Eye (tissue), 1 donor: ENCODE data around the gene ARSB.
A peak's percentile ranks its signal among the peaks of the same experiment; 100 is the strongest.
"Not testable (repeated sequence)": the region's sequence is repeated elsewhere in the genome, so short reads cannot be mapped to it uniquely, and the experiment has no call there.

Source experiments
- DNase-seq: peaks from one replicate; pipeline ENCODE4 v3.0.0-alpha.2; 2015

The ARSB gene

DNA sequence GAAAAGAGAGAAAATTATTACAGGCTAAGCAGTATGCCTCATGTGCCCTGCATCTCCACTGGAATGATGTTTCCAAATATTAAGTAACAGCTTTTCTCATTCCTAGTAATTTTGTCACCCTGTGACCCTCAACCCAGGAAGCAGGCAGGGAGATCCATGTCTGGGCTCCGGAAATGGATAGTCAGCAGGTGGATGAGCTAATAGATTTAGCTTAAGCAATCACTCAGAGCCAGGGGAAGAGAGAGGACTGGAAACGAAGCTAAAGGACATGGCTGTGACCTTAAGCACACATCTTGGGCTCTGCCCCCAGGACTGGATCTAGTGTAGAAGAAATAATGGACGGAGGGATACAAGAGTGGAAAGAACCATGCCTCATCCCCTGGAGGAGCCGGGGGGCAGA lies 89.5 kb downstream of the ARSB start:
- DNase-seq = no peak

DNA sequence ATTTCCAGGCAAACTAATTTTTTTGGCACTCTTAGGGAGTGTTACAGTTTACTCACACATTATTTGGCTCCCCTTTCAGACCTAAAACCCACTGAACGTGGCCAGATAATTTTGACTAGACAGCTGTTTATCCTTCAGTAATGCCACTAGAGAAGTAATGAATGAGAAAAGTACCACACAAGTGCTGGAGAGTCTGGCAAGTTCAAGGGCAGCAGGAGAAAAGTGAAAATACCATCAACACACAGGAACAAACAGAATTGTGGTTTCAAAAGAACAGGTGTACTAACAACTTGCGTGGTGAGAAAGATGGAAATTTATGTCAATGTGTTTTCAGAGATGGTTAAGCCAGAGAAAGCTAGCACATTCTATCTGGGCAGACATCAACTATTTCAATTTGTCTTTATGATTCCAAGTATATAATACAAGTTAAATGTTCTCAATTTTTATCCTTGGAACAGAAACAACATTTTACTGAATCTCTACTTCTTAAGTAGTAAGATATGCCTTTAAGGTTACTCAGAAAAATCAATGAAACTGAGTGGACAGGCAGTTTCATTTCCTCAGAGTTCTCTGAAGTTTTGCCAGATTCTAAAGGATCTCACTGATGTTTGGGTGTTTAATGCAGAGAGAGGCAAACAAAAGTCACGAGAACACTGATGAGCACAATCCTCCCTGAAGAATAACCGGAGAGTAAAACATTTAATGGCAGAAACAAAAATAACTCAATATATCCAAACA lies 91.0 kb downstream of the ARSB start:
- no peak for DNase-seq

DNA sequence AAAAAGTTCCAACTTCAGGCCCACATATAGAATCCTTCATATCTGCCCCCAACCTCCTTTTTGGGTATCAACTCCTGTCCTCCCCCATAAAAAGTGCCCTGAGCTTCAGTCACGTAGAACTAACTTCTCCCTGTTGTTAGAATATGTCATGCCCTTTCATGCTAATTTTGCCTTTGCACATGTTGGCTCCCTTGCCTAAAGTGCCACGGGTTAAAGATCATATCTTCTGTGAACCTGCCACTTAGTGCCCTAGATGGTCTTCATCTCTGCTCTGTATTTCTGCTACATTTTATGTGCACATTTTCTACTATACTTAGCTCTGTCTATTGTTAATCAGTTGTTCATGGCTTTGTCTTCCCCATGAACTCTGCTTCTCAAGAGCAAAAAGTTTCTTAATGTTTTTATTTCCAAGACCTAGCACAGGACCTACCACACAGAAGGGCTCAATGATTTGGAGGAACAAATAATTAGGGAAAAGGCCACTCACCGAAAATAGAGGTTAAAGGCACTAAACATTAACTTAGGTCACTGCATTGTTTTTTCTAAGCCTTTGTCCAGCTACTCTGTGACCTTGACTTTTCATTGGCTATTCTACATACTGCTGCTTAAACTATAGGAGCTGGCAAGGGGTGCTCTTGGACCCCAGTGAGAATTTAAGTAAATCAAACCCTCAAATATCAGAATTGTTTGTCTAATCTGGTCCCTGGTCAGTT lies 94.3 kb downstream of the ARSB start:
- DNase-seq = no peak

DNA sequence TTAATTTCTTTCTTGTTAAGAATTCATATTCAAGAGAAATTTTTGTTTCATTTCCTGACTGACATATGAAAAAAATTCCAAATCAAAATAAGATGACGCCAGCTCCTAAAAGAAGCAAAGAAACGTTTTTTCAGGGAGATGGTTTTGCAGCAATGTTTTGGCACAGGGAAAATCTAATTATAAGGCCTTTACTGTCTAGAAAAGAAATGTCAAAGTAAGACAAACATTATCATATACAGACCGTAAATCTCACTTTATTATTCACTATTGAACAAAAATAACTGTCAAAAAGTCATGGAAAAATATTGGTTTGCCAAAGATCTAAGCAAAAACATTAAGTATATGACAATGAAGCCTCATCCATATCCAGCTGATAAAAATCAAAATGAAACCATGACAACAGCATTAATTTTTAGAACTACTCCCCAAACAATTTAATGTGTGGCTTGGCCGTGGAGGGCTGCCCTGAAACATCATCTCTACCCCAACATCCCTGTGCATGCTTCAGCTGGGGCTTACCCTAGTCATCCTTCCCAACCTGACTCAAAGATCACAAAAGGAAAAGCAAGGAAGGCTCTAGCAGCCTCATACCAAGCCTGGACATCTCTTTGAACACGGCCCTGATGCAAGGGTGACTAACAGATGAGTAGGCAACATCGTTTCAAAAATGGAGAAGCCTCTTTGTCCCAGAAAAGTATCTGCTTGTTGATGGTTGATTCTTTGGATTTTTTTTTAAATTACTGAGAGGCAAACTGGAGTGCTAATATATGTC lies 95.6 kb downstream of the ARSB start:
- peak; percentile 56 for DNase-seq

DNA sequence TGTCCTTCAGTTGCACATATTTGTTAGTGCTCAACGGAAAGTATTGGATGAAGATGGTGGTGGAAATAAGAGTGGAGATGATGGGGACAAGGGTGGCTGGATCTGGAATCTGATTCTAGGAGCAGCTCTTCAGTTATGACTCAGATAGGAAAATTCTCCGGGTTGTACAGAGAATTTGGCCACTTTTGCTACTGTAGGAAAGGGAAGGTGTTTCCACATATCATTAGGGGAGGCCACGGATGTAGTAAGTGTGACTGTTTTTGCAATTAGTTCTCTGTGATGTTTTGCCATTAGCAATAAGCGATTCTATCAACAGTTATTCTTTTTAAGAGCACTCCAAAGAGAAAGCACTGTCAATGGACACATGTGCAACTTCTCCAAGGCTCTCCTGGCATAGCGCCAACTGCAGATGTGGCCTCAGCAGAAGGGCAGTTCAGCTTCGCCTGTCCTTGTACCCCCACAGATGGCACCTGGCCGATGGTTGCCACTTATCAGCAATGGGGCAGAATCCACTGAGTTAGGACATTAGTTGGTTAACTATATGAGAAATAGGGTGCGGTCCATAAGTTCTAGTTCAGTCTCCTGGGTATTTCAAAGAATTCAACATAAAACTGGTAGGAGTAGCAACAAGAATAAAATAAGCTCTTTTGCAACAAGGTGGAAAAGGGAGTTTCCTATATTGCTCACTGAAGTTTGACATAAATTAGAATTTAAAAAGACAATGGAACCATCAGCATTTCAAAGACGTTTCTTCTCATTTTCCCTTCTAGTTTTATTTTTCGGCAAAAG lies 96.3 kb downstream of the ARSB start:
- no peak for DNase-seq

DNA sequence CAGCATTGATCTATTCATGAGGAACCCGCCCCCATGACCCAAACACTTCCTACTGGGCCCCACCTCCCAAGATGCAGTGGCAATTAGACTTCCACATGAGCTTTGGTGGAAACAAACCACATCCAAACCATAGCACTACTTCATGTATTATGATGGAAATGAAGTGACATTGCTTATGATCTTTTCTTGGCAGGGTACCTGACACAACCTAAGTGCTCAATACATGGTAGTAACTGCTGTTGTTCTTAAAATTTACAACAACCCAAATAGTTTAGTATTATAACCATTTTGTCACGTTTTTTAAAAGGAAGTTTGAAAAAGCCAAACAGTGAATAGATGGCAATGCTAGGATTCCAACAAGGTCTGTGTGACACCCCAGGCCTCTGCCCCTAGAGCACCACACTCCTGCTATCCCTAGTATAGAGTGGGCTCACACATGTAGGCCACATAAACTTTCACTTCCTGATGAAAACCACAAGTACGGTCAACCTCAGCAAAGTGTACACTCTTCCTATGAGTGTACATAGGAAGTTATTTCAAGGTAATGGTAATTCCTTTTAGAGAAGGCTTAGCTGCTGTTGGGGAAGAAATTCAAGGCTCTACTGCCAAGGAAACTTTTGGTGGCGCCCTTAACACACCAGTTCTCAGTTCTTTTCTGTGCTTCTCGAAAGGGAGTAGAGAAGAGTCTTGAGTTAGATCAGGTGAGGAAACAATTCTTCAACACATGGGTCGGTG lies 97.6 kb downstream of the ARSB start:
- DNase-seq = no peak

DNA sequence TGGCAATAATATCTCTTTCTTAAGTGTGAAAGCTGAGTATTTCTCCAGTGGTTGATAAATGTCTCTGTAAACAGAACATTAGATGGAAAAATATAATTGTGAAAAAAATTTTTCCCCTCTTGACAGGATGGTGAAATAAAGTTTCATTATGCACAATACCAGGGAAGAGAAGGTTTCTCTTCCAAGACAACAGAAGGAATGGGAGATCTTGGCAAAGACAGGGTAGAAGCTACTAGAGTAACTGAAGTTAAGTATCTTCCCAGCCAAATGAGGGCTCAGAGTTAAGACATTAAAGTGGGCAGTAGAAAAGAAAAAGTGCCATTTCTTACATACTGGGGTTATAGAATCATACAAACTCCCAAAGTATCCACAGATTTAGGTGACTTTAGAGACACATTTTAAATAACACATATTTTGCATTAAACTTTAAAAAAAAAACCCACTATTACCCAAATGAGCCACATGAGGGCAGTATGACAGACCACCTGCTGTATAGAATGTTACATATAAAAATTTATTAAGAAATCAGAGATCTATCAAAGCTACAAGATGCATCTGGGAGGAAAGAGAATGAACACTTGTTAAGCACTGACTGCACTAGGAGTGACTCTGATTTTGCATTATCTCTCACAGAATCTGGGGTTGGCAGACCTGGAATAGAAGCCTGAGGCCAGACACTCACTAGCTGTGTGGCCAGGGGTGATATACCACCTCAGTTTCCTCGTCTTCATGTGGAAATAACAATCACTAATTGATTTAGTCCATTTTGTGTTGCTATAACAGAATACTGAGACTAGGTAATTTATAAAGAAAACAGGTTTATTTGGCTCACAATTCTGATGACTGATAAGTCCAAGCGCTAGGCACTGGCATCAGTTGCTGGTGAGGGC lies 98.5 kb downstream of the ARSB start:
- no peak for DNase-seq

DNA sequence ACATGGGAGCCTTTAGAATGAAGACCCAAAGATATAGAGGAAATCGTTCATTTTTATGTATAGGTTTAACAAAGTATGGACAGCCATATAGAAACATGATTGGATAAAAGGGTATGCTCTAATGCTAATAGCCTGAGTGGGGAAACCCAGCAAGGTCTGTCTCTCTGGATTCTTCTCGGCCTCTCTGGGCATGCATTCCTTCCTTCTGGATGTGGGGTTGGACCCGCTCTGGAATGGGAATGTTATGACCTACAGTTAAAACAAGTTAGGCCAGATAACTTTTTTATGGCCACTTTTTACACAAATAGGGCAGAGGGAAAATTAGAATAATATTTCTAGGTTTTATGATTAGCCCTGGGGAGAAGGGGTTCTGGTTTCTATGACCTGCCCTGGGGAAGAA lies 103.2 kb downstream of the ARSB start:
- no peak for DNase-seq

DNA sequence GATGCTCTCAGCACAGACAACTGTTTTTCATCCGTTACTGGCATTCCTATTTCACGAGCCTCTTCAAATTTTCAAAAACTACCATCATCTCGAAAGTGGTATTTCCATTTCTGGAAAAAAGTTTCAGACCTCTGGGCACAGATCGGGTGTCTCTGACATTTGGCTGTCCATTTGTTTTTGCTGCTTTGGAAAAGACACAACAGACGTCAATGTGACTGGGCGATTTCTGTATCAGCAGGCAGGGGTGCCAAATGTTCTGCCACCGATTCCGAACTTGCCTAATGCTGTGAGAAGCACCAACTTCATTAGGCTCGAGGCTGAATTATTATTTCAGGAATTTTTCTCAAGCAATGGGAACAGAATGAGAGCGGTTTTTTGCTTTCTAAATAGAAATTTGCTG lies 105.6 kb downstream of the ARSB start:
- no peak for DNase-seq

DNA sequence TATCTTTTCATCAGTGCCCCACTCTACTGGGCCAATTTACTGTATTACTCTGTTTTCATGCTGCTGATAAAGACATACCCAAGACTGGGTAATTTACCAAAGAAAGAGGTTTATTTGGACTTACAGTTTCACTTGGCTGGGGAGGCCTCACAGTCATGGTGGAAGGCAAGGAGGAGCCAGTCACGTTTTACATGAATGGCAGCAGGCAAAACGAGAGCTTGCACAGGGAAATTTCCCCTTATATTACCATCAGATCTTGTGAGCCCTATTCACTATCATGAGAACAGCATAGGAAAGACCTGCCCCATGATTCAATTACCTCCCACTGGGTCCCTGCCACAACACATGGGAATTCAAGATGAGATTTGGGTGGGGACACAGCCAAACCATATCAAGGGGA lies 119.0 kb downstream of the ARSB start:
- DNase-seq = not testable (repeated sequence)

DNA sequence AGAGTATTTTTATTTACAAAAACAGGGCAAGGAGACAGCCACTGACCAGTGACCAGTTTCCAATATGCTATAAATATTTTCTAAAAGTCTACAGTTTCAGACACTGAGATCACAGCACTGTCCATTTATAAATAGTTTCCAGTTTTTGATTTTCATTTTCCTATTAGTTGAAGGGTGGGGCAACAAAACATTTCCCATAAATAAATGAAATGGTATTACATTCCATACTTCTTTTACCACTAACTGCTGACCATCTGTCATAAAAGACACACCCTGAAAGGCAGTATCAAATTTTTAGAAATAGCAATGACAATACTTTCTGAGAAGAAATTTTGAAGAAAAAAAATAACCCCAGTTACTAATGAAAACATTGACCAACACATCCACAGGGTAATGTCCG lies 126.7 kb downstream of the ARSB start:
- no peak for DNase-seq

DNA sequence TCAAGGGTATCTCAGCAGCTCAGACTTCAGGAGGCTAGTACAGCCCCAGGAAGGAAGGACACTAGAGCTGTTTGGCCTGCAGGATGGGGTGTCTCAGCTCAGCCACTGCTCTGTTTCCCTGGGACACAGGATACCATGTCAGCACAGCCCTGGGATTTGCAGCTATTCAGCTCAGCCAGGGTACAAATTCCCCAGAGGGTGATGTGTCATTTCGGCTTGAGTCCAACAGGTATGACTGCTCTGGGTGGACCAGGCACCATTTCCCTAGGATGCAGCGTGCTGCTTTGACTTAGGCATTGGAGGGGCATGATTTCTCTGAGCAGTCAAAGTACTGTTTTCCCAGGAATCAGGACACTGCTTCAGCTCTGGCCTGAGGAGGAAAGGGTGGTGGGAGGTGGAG lies 130.1 kb downstream of the ARSB start:
- DNase-seq = no peak

DNA sequence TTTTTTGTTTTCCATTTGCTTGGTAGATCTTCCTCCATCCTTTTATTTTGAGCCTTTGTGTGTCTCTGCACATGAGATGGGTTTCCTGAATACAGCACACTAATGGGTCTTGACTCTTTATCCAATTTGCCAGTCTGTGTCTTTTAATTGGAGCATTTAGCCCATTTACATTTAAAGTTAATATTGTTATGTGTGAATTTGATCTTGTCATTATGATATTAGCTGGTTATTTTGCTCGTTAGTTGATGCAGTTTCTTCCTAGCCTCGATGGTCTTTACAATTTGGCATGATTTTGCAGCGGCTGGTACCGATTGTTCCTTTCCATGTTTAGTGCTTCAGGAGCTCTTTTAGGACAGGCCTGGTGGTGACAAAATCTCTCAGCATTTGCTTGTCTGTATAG lies 133.2 kb downstream of the ARSB start:
- not testable (repeated sequence) for DNase-seq

DNA sequence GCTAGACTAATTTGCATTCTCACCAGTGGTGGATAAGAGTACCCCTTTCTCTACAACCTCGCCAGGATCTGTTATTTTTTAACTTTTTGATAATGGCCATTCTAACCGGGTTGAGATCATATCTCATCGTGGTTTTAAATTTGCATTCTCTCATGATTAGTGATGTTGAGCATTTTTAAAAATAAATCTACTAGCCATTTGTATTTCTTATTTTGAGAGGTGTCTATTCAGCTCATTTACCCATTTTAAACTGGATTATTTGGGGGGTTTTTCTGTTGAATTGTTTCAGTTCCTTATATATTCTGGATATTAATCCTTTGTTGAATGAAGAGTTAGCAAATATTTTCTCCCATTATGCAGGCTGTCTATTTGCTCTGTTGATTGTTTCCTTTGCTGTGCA lies 139.6 kb downstream of the ARSB start:
- DNase-seq = no peak

DNA sequence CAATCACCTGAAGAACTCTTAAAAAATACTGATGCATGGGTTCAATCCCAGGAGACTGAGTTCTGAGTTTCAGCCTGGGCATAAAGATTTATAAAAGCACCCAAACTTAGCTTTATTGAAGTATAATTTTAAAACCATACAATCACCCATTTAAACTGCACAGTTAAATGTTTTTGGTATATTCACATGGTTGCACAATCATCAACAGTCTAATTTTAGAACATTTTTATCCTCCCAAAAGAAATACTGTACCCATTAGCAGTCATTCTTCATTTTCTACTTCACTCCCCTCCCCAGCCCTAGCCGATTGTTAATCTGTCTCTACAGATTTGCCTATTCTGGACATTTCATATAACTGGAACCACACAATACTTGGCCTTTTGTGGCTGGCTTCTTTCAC lies 141.7 kb downstream of the ARSB start:
- no peak for DNase-seq

DNA sequence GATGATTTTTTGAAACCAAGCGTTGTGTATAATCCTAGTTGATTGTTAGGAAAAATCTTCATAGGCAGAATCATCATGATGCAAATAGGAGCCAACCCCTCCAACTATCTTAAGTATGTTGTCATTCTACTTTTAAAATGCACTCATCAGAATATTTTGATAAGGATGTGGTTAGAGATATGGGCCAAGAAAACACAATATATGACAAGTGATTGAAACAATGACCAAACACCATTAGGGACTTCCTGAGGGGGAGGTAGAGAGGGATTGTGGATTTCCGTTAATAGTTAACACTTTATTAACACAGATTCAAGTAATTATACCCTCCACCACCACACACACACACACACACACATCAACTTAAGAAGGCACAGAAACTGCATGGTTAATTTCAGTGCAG lies 143.3 kb downstream of the ARSB start:
- no peak for DNase-seq

DNA sequence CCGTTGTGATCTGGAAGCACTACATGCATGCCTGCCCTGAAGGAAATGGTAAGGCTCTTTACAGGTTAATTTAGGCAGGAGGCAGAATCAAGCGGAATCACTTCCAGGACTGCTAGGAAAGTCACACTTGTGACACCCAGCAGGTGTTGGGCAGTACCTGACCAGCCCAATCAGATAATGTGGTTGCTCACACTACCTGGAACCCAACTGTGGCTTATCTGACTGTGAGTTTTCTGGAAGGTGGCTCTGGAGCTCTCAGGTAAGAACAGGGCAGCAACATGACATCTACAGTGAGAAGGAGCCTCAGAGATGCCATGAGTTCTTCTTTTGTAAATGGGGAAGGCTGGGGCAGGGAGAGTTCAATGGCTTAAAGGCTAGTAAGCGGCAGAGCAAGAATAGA lies 146.4 kb downstream of the ARSB start:
- DNase-seq = no peak

DNA sequence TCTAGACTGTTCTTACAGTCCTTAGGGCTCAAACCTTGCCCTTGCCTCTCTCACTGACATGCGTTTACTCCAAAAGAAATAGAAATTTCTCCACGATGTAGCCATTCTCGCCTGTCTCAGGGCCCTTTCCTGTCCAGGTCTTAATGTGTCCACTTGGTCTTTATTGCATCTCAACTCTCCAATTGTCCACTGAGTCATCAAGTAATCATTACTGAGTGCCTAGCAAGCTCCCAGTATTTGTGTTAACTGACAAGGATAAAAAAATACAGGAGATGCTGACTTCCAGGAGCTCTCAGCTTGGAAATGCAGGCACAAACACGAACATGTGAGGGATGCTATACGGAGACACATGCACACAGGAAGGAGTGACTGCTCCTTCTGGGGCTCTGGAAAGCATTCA lies 147.3 kb downstream of the ARSB start:
- no peak for DNase-seq

DNA sequence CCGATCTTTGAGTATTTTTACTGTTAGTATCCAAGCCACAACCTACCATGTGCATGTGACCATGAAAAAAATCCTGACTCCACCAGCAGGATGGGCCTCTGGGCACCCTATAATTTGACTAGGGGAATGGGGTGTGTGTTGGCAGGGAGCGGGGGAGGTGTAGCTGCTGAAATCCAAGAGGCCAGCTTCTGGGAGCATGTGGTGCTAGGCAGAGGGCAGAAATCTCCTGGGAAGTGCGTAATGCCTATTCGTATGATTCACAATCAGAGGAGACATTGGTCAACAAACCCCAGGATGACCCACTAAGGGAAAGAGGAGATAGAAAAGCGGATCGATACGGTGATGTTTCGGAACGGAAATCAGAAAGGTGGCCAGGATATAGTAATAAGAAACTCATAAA lies 149.9 kb downstream of the ARSB start:
- no peak for DNase-seq

DNA sequence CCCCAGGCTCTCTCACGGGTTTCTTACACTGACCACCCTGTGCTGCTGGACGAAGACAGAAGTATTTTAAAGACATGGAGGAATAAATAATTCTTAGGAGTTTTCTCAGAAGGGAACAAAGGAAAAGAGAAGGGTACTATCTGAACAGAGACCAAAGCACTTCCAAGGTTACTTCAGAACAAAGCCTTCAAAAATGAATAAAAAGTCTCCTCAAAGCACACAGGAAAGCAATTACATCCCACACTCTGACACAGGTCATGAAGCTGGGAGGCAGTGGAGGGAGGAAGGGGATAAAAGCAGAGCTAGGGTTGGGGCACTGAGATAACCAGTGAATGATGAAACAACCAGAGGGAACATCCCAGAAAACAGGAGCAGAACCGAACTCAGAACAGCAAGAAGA lies 151.8 kb downstream of the ARSB start:
- no peak for DNase-seq

DNA sequence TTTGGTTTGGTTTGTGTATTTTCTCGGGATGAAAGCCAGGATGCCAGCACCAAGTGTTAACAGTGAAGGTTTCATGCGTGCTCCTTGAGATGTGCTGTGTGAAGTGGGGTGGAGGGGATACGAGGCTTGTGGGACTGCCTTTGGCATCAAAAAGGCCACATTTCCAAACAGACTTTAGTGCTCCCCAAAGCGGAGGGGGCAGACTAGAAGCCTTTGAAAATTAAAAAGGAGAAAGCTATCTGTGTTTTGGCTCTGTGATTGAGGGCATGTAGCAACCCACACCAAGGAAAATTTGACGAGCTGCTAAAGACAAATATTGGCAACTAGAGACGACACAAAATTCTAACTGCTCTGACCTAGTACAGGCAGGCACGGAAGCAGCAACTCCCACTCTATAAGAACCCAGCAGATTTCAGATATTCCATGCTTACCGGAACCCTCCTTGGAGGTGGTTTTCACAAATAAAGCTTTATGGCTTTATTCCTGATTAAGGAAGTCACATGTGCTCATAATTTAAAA lies 154.5 kb downstream of the ARSB start:
- no peak for DNase-seq
